Measurements from ENCODE around the gene VPS35L.

The VPS35L gene, protein sequence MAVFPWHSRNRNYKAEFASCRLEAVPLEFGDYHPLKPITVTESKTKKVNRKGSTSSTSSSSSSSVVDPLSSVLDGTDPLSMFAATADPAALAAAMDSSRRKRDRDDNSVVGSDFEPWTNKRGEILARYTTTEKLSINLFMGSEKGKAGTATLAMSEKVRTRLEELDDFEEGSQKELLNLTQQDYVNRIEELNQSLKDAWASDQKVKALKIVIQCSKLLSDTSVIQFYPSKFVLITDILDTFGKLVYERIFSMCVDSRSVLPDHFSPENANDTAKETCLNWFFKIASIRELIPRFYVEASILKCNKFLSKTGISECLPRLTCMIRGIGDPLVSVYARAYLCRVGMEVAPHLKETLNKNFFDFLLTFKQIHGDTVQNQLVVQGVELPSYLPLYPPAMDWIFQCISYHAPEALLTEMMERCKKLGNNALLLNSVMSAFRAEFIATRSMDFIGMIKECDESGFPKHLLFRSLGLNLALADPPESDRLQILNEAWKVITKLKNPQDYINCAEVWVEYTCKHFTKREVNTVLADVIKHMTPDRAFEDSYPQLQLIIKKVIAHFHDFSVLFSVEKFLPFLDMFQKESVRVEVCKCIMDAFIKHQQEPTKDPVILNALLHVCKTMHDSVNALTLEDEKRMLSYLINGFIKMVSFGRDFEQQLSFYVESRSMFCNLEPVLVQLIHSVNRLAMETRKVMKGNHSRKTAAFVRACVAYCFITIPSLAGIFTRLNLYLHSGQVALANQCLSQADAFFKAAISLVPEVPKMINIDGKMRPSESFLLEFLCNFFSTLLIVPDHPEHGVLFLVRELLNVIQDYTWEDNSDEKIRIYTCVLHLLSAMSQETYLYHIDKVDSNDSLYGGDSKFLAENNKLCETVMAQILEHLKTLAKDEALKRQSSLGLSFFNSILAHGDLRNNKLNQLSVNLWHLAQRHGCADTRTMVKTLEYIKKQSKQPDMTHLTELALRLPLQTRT

DNA sequence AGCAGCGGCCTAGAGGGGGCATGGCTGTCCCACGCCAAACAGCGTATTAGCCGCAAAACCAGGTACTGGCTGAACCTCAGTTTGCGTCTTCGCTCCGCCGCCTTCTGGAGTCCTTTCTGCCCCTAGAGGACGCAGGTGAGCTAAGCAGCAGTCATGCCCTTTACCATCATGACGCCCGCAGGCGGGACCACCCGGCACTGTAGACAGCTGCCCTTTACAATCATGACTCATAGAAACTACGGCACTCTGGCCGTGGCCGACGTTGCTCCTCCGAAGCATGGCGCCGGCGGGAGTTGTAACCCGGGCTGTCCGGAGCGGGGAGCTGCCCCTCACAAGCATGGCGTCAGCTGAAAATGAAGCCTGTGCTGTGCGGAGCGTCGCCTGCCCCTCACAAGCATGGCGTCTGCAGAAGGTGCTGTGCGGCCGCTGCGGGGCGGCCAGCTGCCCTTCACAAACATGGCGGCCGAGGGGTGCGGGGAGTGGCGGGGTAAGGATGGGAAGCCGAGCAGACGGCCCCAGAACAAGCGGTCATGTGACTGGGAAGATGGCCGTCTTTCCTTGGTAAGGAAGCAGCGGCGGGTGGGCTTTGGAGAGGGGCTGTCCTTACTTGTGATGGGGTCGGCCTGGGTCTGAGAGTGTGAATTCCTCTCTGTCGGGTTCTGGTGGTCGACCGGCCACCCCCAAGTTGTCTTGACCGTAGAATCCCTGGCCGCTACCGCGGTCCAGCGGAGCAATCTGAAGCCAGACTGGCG lies at the start of gene VPS35L:
VPS35L (plus strand) TSS at position 518 of the 752 bp plus-strand sequence; CDS start at position 545, 27 bp downstream.
- H3K4me3 ChIP-seq (replicated peaks in 1 of 2; ENCODE audit: low read depth in 2 of 2, low read length in 2 of 2): peak within 1 kb of the TSS; percentile 90 to 92
- peak; percentile 99 for DNase-seq (ENCODE audit: low read depth in 2 of 2)
- peak; percentile 74 for TF ChIP-seq CTCF (IDR thresholded peaks at IDR 0.05; ENCODE audit: low read depth, low read length)

- H3K4me3 ChIP-seq (replicated peaks in 1 of 2; ENCODE audit: low read depth in 2 of 2, low read length in 2 of 2): no peak overlapping the region
- no peak for DNase-seq (ENCODE audit: low read depth in 2 of 2)
- TF ChIP-seq CTCF (IDR thresholded peaks at IDR 0.05; ENCODE audit: low read depth, low read length): no peak
Measured at GRCh38 chr16:19506965-19507364, 48.5 kb upstream of the VPS35L start.

DNA sequence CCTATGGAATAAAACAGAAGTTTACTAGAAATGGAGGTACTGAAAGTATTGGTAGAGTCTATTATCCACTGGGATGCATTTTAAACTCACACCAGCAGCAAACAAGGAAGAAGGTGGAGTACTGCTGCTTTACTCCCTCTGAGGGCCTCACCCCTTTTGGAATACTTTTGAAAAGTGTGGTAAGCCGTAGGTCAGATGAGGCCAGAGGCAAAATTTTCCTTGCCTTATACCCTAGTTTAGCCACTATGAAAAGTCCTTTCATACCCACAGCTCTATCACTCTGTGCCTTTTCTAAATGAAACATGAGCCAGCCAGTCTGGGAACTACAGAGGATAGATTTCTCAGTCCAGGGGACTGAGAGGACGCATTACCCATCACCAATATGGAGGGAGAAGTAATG lies 47.6 kb upstream of the VPS35L start:
- no peak for TF ChIP-seq CTCF (IDR thresholded peaks at IDR 0.05; ENCODE audit: low read depth, low read length)
- no peak overlapping the region for H3K4me3 ChIP-seq (replicated peaks in 1 of 2; ENCODE audit: low read depth in 2 of 2, low read length in 2 of 2)
- DNase-seq (ENCODE audit: low read depth in 2 of 2): no peak

DNA sequence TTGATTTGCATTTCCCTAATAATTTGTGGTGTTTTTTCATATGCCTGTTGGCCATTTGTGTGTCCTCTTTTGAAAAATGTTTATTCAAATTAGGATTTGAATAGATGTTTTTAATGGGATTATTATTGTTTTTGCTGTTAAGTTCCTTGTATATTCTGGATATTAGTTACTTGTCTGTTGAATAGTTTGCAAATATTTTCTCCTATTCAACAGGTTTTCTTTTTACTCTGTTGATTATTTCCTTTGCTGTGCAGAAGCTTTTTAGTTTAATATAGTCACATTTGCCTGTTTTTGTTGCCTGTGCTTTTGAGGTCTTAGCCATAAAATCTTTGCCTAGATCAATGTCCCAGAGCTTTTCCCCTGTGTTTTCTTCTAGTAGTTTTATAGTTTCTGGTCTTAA lies 43.2 kb upstream of the VPS35L start:
- TF ChIP-seq CTCF (IDR thresholded peaks at IDR 0.05; ENCODE audit: low read depth, low read length): no peak
- H3K4me3 ChIP-seq (replicated peaks in 1 of 2; ENCODE audit: low read depth in 2 of 2, low read length in 2 of 2): no peak overlapping the region

DNA sequence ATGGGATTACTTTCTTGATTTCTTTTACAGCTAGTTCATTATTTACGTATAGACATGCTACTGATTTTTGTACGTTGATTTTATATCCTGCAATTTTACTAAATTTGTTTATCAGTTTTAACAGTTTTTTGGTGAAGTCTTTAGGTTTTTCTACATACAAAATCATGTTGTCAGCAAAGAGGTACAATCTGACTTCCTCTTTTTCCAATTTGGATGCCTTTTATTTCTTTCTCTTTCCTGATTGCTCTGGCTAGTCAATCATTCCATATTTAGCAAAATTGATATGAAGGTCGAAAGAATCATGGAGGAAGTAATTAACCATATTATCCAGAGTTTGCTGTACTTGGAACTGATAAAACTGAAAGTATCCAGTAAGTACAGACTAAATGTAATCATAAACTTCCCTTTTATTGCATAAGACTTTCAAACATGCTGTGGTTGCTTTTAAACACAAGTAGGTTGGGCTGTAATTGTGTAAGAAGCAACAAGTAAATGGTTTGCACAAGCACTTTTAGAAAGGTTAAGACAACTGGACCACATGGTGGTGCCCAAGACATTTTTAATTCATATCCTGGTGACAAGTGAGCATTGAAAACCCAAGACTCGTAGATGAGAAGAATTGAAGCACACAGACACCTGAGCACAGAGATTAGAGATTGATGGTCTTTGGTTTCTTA lies 42.0 kb upstream of the VPS35L start:
- no peak for TF ChIP-seq CTCF (IDR thresholded peaks at IDR 0.05; ENCODE audit: low read depth, low read length)

More for the DNA sequence above, 43.2 kb upstream of the VPS35L start:
- DNase-seq (ENCODE audit: low read depth in 2 of 2): no peak

DNA sequence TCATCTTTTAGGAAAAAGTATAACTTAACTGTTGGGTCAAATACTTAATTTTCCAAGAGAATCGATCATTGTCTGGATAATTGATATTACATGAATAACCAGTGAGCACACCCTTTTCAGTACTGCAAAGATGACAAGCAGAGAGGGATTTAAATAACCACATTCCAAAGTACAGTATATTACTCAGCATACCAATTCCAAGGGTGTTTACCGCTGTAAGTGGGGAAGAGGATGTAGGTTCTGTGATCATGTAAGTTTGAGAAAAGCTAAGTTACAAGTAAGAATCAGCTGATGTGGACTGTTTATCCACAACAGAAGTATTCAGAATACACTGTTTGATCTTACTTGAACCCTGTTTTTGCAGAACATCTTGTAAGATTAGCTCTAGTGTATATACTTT lies 39.7 kb upstream of the VPS35L start:
- DNase-seq (ENCODE audit: low read depth in 2 of 2): no peak
- no peak overlapping the region for H3K4me3 ChIP-seq (replicated peaks in 1 of 2; ENCODE audit: low read depth in 2 of 2, low read length in 2 of 2)
- no peak for TF ChIP-seq CTCF (IDR thresholded peaks at IDR 0.05; ENCODE audit: low read depth, low read length)

More for the DNA sequence above, 42.0 kb upstream of the VPS35L start:
- H3K4me3 ChIP-seq (replicated peaks in 1 of 2; ENCODE audit: low read depth in 2 of 2, low read length in 2 of 2): no peak overlapping the region
- peak in 1 of 2 donors; percentile 10 for DNase-seq (ENCODE audit: low read depth in 2 of 2)
